Parathyroid adenoma (tissue), 2 donors: ENCODE data around the gene DYRK2.

Source experiments
- H2AFZ ChIP-seq: fragments of 300-600 bp; sonication (generic); one replicate; pipeline ENCODE4 v1.7.0; 2017; ENCODE audit warnings: antibody characterized with exemption, mild to moderate bottlenecking
- H3K27ac ChIP-seq: fragments of 300-600 bp; sonication (generic); one replicate; pipeline ENCODE4 v1.7.0; 2017
- H3K27me3 ChIP-seq: fragments of 300-600 bp; sonication (generic); one replicate; pipeline ENCODE4 v1.7.0; 2017; ENCODE audit warnings: low read length; ENCODE audit not compliant: control insufficient read depth, insufficient read depth
- H3K36me3 ChIP-seq: fragments of 300-600 bp; sonication (generic); one replicate; pipeline ENCODE4 v1.7.0; 2017; ENCODE audit warnings: low read length; ENCODE audit not compliant: control insufficient read depth, insufficient read depth
- H3K4me1 ChIP-seq: fragments of 300-600 bp; sonication (generic); one replicate; pipeline ENCODE4 v1.7.0; 2017; ENCODE audit warnings: control low read depth
- H3K4me2 ChIP-seq: fragments of 300-600 bp; sonication (generic); one replicate; pipeline ENCODE4 v1.7.0; 2017; ENCODE audit warnings: low read length
- H3K4me3 ChIP-seq: fragments of 300-600 bp; sonication (generic); one replicate; pipeline ENCODE4 v1.7.0; 2017; ENCODE audit warnings: low read depth, low read length
- H3K79me2 ChIP-seq: fragments of 300-600 bp; sonication (generic); one replicate; pipeline ENCODE4 v1.7.0; 2017; ENCODE audit warnings: control low read depth
- H3K9ac ChIP-seq: fragments of 300-600 bp; sonication (generic); one replicate; pipeline ENCODE4 v1.7.0; 2017; ENCODE audit warnings: mild to moderate bottlenecking
- H3K9me3 ChIP-seq: fragments of 300-600 bp; sonication (generic); one replicate; pipeline ENCODE4 v1.7.0; 2017; ENCODE audit warnings: low read length; ENCODE audit not compliant: control insufficient read depth
- TF ChIP-seq, protein P1 (sequence below): fragments of 300-600 bp; sonication (generic); IDR thresholded peaks from one replicate; pipeline ENCODE4 v1.7.0; 2017; ENCODE audit warnings: antibody characterized with exemption, mild to moderate bottlenecking
- donor health status: primary hyperparathyroidism.

DYRK2 gene

GRCh38 chr12:67666605-67667004 is 18.1 kb downstream of the DYRK2 start:
- no peak overlapping the region for H3K27ac ChIP-seq
- H3K79me2 ChIP-seq, result no peaks in the 10 kb centered on the region
- H3K36me3 ChIP-seq, result no peaks in the 10 kb centered on the region
- H2AFZ ChIP-seq, result no peak overlapping the region
- no peak overlapping the region for H3K4me2 ChIP-seq
- H3K27me3 ChIP-seq, result no peaks in the 10 kb centered on the region
- H3K9ac ChIP-seq, result no peak overlapping the region
- H3K4me3 ChIP-seq, result no peak overlapping the region
- TF ChIP-seq, protein P1, sequence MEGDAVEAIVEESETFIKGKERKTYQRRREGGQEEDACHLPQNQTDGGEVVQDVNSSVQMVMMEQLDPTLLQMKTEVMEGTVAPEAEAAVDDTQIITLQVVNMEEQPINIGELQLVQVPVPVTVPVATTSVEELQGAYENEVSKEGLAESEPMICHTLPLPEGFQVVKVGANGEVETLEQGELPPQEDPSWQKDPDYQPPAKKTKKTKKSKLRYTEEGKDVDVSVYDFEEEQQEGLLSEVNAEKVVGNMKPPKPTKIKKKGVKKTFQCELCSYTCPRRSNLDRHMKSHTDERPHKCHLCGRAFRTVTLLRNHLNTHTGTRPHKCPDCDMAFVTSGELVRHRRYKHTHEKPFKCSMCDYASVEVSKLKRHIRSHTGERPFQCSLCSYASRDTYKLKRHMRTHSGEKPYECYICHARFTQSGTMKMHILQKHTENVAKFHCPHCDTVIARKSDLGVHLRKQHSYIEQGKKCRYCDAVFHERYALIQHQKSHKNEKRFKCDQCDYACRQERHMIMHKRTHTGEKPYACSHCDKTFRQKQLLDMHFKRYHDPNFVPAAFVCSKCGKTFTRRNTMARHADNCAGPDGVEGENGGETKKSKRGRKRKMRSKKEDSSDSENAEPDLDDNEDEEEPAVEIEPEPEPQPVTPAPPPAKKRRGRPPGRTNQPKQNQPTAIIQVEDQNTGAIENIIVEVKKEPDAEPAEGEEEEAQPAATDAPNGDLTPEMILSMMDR, result no peak
- H3K4me1 ChIP-seq, result no peaks in the 10 kb centered on the region
- no peaks in the 10 kb centered on the region for H3K9me3 ChIP-seq

- Histone ChIP-seq H3K4me2 (no peak overlapping the region), H3K9me3 (no peaks in the 10 kb centered on the region), H2AFZ (no peak overlapping the region), H3K27me3 (no peaks in the 10 kb centered on the region), H3K79me2 (no peaks in the 10 kb centered on the region), H3K4me1 (no peaks in the 10 kb centered on the region), H3K36me3 (no peaks in the 10 kb centered on the region), H3K4me3 (no peak overlapping the region), H3K9ac (no peak overlapping the region), H3K27ac (no peak overlapping the region)
- TF ChIP-seq, protein P1, result no peak
Observed at GRCh38 chr12:67667276-67668073, 18.9 kb downstream of the DYRK2 start.

GRCh38 chr12:67669217-67669933 is 20.8 kb downstream of the DYRK2 start:
- no peak overlapping the region for H3K27ac ChIP-seq
- H3K27me3 ChIP-seq, result no peaks in the 10 kb centered on the region

GRCh38 chr12:67669934-67670631 is 21.5 kb downstream of the DYRK2 start:
- no peaks in the 10 kb centered on the region for H3K36me3 ChIP-seq
- no peaks in the 10 kb centered on the region for H3K79me2 ChIP-seq
- no peak overlapping the region for H2AFZ ChIP-seq
- TF ChIP-seq, protein P1, result no peak
- H3K9me3 ChIP-seq, result no peaks in the 10 kb centered on the region
- H3K27me3 ChIP-seq, result no peaks in the 10 kb centered on the region
- no peak overlapping the region for H3K4me3 ChIP-seq
- no peak overlapping the region for H3K4me2 ChIP-seq
- H3K4me1 ChIP-seq, result no peaks in the 10 kb centered on the region
- no peak overlapping the region for H3K9ac ChIP-seq
- H3K27ac ChIP-seq, result no peak overlapping the region

More at GRCh38 chr12:67669217-67669933, 20.8 kb downstream of the DYRK2 start:
- Histone ChIP-seq H3K4me3 (no peak overlapping the region), H3K79me2 (no peaks in the 10 kb centered on the region), H2AFZ (no peak overlapping the region), H3K9me3 (no peaks in the 10 kb centered on the region), H3K9ac (no peak overlapping the region), H3K4me1 (no peaks in the 10 kb centered on the region), H3K4me2 (no peak overlapping the region), H3K36me3 (no peaks in the 10 kb centered on the region)
- TF ChIP-seq, protein P1, result no peak
